Heart left ventricle (tissue), 16 donors: ENCODE results near the gene CAMP. TPM values are rescaled to one million over a fixed set of nuclear protein-coding genes. Genes with fewer than 3 reads are reported as not detected.

Experiments
- ATAC-seq, 4 donors: fragments of 200-7000 bp; cut with Tn5 transposase; one replicate each; pipeline ENCODE4 v1.9.1; 2020 to 2022; ENCODE audit warnings: moderate library complexity in 4 of 4, mild to moderate bottlenecking in 3 of 4, moderate number of reproducible peaks in 1 of 4
- DNase-seq, 5 donors: peaks; one replicate each; pipeline ENCODE4 v3.0.0-alpha.2; 2020
- H3K27ac ChIP-seq, 12 donors: fragments of 200-600 bp; sonication (generic) in 4 of 12; one replicate each; pipeline versions ENCODE4 v1.5.0 to v1.8.0; 2016 to 2022; ENCODE audit warnings: mild to moderate bottlenecking in 2 of 12
- H3K27me3 ChIP-seq, 9 donors: fragments of 200-600 bp; sonication (generic) in 2 of 9; one replicate each; pipeline versions ENCODE4 v1.5.1 to v1.8.0; 2016 to 2022; ENCODE audit warnings: mild to moderate bottlenecking in 3 of 9
- H3K36me3 ChIP-seq, 9 donors: fragments of 200-600 bp; sonication (generic) in 2 of 9; one replicate each; pipeline versions ENCODE4 v1.5.0 to v1.8.0; 2018 to 2022; ENCODE audit warnings: mild to moderate bottlenecking in 2 of 9
- H3K4me1 ChIP-seq, 12 donors: fragments of 200-600 bp; sonication (generic) in 4 of 12; one replicate each; pipeline versions ENCODE4 v1.5.0 to v1.8.0; 2016 to 2022; ENCODE audit warnings: mild to moderate bottlenecking in 3 of 12
- H3K4me3 ChIP-seq, 12 donors: fragments of 200-600 bp; sonication (generic) in 4 of 12; one replicate each; pipeline versions ENCODE4 v1.5.0 to v1.8.0; 2017 to 2022; ENCODE audit warnings: mild to moderate bottlenecking in 9 of 12, moderate library complexity in 4 of 12
- H3K9me3 ChIP-seq, 12 donors: fragments of 200-600 bp; sonication (generic) in 4 of 12; one replicate each; pipeline versions ENCODE4 v1.5.0 to v1.8.0; 2016 to 2022; ENCODE audit warnings: mild to moderate bottlenecking in 1 of 12
- POLR2A ChIP-seq, 2 donors: fragments of 450-650 bp; IDR thresholded peaks; one replicate each; pipeline ENCODE4 v1.6.1; 2017; ENCODE audit warnings: antibody characterized with exemption in 2 of 2, mild to moderate bottlenecking in 2 of 2, moderate library complexity in 2 of 2
- WGBS, 4 donors: extraction: QIAGEN DNeasy Blood & Tissue Kit in 2 of 4; methylation state at CpG; one replicate each; pipeline versions ENCODE4 v1.1.5 to v1.1.7; 2013 to 2018; 5-methylcytosine and 5-hydroxymethylcytosine counted together
- intact Hi-C, 10 donors: fragments of 100-400 bp; cut with DNase I; formaldehyde crosslinking; loops; one replicate each; pipeline versions ENCODE4 v1.11.1 to v1.14.2; 2022
- microRNA counts, 2 donors: library from miRNA; unstranded; fragments of <30 nt; microRNA quantifications; one replicate each; lab custom pipeline; 2016
- microRNA-seq, 4 donors: library from miRNA; unstranded; fragments of <30 nt; microRNA quantifications; one replicate each; pipeline versions ENCODE4 to v1.2.0, GENCODE V29; 2017 to 2020
- polyA plus RNA-seq, 2 donors: library from polyadenylated mRNA; stranded (reverse); fragments of 200-250 nt; gene quantifications; one replicate each; pipeline ENCODE4 v1.2.3, GENCODE V29; 2013
- total RNA-seq, 9 donors: library from RNA; depleted of rRNA in 2 of 9; stranded (reverse); fragments of >200 nt in 2 of 9; fragmentation: NEBNext Ultra II Directional in 3 of 9; extraction: Animal tissue kit (Norgen Biotek cat#: 25700) in 3 of 9; gene quantifications; one replicate each; pipeline versions ENCODE4 v1.1.0 to v1.2.4, GENCODE V29; 2016 to 2023
- TF ChIP-seq, protein P1 (sequence below), 12 donors: fragments of 200-600 bp; sonication (generic) in 4 of 12; IDR thresholded peaks; one replicate each; pipeline versions ENCODE4 v1.5.0 to v1.8.0; 2018 to 2022; ENCODE audit warnings: antibody characterized with exemption in 12 of 12, mild to moderate bottlenecking in 5 of 12
- donor health status: ischemic (EF 13 %, LVEDD 7.1; RV severe dilation, severe dysfunction).
- donor health status: healthy with polysubstance abuse.
- donor health status: DM: no; HTN: yes; CAD: no.
- donor health status: DM: no; HTN: no; CAD: no.
- donor health status: ischemic (EF 25% LVEDD 6.9; RV normal size, moderate dysfunction).
- donor health status: ischemic (EF 25% LVEDD 5.7; RV mildly dilated, moderate dysfunction).
- donor health status: healthy.
- donor health status: DM: yes; HTN: yes; CAD: no.
- donor health status: ischemic (EF 35%, LVEDD 5.7; RV mildly dilated, moderate dysfunction).
- donor health status: nonischemic (EF 11% LVEDD 7.7; RV severe dilation, severe dysfunction).
- donor health status: DM: yes; HTN: yes; CAD: no.
- donor health status: PGD.
- donor health status: ischemic (EF 29% LVEDD 5.4; RV normal size, mild dysfunction).
- donor health status: nonischemic (EF 23%, LVEDD 6.1; RV moderate dilation, normal function).

Gene CAMP
- total and polyA plus RNA-seq, 11 donors: 0.48 to 3.0 (median 1.00) TPM; not detected in 7

DNA sequence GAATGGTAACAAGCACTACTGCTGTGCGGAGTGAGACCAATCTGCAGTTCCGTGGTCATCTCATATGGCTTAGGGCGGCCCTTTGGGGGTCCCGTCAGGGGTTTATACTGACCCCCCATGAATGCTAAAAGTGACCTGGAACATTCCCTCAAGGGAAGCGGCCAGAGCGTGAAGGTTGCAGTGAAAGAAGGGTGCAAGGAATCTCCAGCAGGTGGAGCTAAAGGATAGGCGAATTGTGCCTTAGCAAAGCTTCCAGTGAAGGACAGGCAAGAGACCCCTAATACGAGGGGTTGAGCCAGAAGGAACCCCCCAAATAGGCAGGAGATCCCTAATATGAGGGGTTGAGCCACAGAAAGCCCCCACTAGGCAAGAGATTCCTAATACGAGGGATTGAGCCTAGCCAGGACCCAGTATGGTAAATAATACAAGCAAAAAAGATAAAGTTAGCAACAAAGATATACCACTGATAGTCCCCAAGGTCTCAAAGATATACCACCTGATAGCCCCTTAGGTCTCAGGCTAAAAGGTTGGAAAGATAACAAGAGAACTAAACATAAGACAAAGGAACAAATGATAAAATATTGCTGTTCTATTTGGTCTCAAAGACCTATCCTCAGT lies 50.4 kb downstream of the CAMP start:
- peaks cover 0 to 4% (median 0%) of the 10 kb centered on the region in 12 donors for H3K4me1 ChIP-seq
- no peaks in the 10 kb centered on the region for H3K9me3 ChIP-seq
- ATAC-seq (peak in 3 of 4 donors; percentile 65 to 69 (median 69)), DNase-seq (peak in 3 of 5 donors; percentile 30 to 47 (median 46))
- 12 to 17% (median 16%) methylated on average over 9 of the region's 9 CpGs for WGBS, 4 donors
- peaks cover 0 to 12% (median 6%) of the 10 kb centered on the region in 9 donors for H3K36me3 ChIP-seq
- H3K27me3 ChIP-seq: no peaks in the 10 kb centered on the region
- no peak overlapping the region for H3K4me3 ChIP-seq
- no peak overlapping the region for H3K27ac ChIP-seq
- intact Hi-C loops: loop anchor here (1.0 to 10.0 kb wide), 10 partner anchors 127 to 281 kb away; partner anchors contain the start of gene PFKFB4 (in 1 of the 10)
- no peak for TF ChIP-seq POLR2A (IDR thresholded peaks at IDR 0.05)
- TF ChIP-seq, protein P1, sequence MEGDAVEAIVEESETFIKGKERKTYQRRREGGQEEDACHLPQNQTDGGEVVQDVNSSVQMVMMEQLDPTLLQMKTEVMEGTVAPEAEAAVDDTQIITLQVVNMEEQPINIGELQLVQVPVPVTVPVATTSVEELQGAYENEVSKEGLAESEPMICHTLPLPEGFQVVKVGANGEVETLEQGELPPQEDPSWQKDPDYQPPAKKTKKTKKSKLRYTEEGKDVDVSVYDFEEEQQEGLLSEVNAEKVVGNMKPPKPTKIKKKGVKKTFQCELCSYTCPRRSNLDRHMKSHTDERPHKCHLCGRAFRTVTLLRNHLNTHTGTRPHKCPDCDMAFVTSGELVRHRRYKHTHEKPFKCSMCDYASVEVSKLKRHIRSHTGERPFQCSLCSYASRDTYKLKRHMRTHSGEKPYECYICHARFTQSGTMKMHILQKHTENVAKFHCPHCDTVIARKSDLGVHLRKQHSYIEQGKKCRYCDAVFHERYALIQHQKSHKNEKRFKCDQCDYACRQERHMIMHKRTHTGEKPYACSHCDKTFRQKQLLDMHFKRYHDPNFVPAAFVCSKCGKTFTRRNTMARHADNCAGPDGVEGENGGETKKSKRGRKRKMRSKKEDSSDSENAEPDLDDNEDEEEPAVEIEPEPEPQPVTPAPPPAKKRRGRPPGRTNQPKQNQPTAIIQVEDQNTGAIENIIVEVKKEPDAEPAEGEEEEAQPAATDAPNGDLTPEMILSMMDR (IDR thresholded peaks at IDR 0.05): peak; percentile 60 to 84 (median 74)

- Histone ChIP-seq H3K4me3 (no peak overlapping the region), H3K9me3 (no peaks in the 10 kb centered on the region), H3K36me3 (peaks cover 0 to 7% (median 0%) of the 10 kb centered on the region in 9 donors), H3K4me1 (peaks cover 0 to 4% (median 0%) of the 10 kb centered on the region in 12 donors), H3K27ac (no peak overlapping the region), H3K27me3 (no peaks in the 10 kb centered on the region)
- ATAC-seq: no peak
- intact Hi-C loops: loop anchor here in 9 of 10 donors (1.0 to 10.0 kb wide), 7 partner anchors 130 to 280 kb away; partner anchors contain the start of gene PFKFB4 (in 1 of the 9)
- 89 to 95% (median 93%) methylated on average over 9 to 10 of the region's 10 CpGs for WGBS, 4 donors
- no peak for DNase-seq
- no peak for TF ChIP-seq POLR2A (IDR thresholded peaks at IDR 0.05)
- TF ChIP-seq, protein P1 (IDR thresholded peaks at IDR 0.05): no peak
Measured at GRCh38 chr3:48274452-48274851, 51.2 kb downstream of the CAMP start.

MicroRNA genes within 50 kb of the gene (microRNA counts, 767-probe panel; counts per million panel counts)
- 71.6 to 2,222 counts per million in 2 donors for microRNA hsa-miR-4443 (lab: Ali Mortazavi, UCI)

Small RNA genes within 50 kb of the gene (microRNA-seq; reads per million reads assigned to microRNA genes)
- gene MIR4443: 1.2 to 86.8 (median 4.6) reads per million in 4 donors

Other genes starting within 250 kb of the CAMP start
- 1,000 to 10,000 TPM in 2 of 9 donors, 100 to 1,000 TPM in 7; 484 to 1,422 (median 877) TPM for gene MAP4, start 207.1 kb upstream of the CAMP start, total RNA-seq
- 100 to 1,000 TPM; 206 to 346 TPM for gene MAP4, start 207.1 kb upstream of the CAMP start, polyA plus RNA-seq
- gene CDC25A, start 35.1 kb upstream of the CAMP start, total RNA-seq: 1 to 10 TPM in 5 of 9 donors, under 1 TPM in 4; 0.49 to 3.6 (median 1.1) TPM
- under 1 TPM; 0.42 to 0.57 TPM for gene CDC25A, start 35.1 kb upstream of the CAMP start, polyA plus RNA-seq
- gene ZNF589, start 17.6 kb downstream of the CAMP start, total RNA-seq: 1 to 10 TPM; 2.7 to 7.5 (median 4.8) TPM
- 1 to 10 TPM; 3.0 to 3.9 TPM for gene ZNF589, start 17.6 kb downstream of the CAMP start, polyA plus RNA-seq
- 10 to 100 TPM; 14.4 to 24.7 (median 19.8) TPM for gene NME6, start 77.9 kb downstream of the CAMP start, total RNA-seq
- 10 to 100 TPM; 12.3 to 20.7 TPM for gene NME6, start 77.9 kb downstream of the CAMP start, polyA plus RNA-seq
- not detected for gene SPINK8, start 110.2 kb downstream of the CAMP start, total RNA-seq
- not detected for gene SPINK8, start 110.2 kb downstream of the CAMP start, polyA plus RNA-seq
- not detected for gene FBXW12, start 148.7 kb downstream of the CAMP start, total RNA-seq
- gene FBXW12, start 148.7 kb downstream of the CAMP start, polyA plus RNA-seq: not detected
- gene PLXNB1, start 206.6 kb downstream of the CAMP start, total RNA-seq: 10 to 100 TPM; 28.0 to 71.8 (median 46.4) TPM
- 10 to 100 TPM; 31.8 to 64.6 TPM for gene PLXNB1, start 206.6 kb downstream of the CAMP start, polyA plus RNA-seq
- 10 to 100 TPM in 6 of 9 donors, 1 to 10 TPM in 3; 8.2 to 14.8 (median 11.6) TPM for gene CCDC51, start 216.6 kb downstream of the CAMP start, total RNA-seq
- 10 to 100 TPM in 1 of 2 donors, 1 to 10 TPM in 1; 9.3 to 13.5 TPM for gene CCDC51, start 216.6 kb downstream of the CAMP start, polyA plus RNA-seq
- gene TMA7, start 216.8 kb downstream of the CAMP start, total RNA-seq: 100 to 1,000 TPM; 177 to 284 (median 198) TPM
- gene TMA7, start 216.8 kb downstream of the CAMP start, polyA plus RNA-seq: 100 to 1,000 TPM; 289 to 733 TPM
- 1 to 10 TPM; 2.1 to 5.0 (median 3.6) TPM for gene ATRIP, start 223.2 kb downstream of the CAMP start, total RNA-seq
- 1 to 10 TPM; 2.6 to 5.1 TPM for gene ATRIP, start 223.2 kb downstream of the CAMP start, polyA plus RNA-seq